ENCODE data around the gene KRTAP12-3. TPM values are rescaled to one million over a fixed set of nuclear protein-coding genes. Genes with fewer than 3 reads are reported as not detected.

KRTAP12-3 gene
- total and polyA plus RNA-seq, 2 donors (not counting 1 experiment from before 2014, with no cell fraction given), result not detected

- peaks cover 57% of the 10 kb centered on the region for H3K27me3 Mint-ChIP-seq
- H3K79me2 ChIP-seq (ENCODE audit: control insufficient read depth, insufficient read depth, low read length), result no peaks in the 10 kb centered on the region
- H3K27ac Mint-ChIP-seq, result no peak overlapping the region
- ChIA-PET POLR2A (no interaction called here), CTCF (no interaction called here)
- intact Hi-C loops (cut with micrococcal nuclease), result no loop called here
- H3K36me3 ChIP-seq (replicated peaks in 1 of 2; ENCODE audit: control extremely low read depth in 1 of 2, control insufficient read depth in 1 of 2, extremely low read depth in 1 of 2, insufficient read depth in 2 of 2, low read length in 1 of 2), result no peaks in the 10 kb centered on the region
- no peak overlapping the region for H3K4me2 ChIP-seq (replicated peaks; ENCODE audit: low read depth, low read length, poor library complexity, severe bottlenecking)
- ATAC-seq (ENCODE audit: low read depth), result no peak
- H3K4me1 Mint-ChIP-seq, result peaks cover 2% of the 10 kb centered on the region
- peaks cover 0 to 83% (median 37%) of the 10 kb centered on the region in 4 experiments for H3K27me3 ChIP-seq (replicated peaks in 1 of 4; ENCODE audit: control extremely low read depth in 1 of 4, control insufficient read depth in 3 of 4, insufficient read depth in 4 of 4, low read length in 3 of 4)
- no peak for TF ChIP-seq EZH2 (IDR thresholded peaks at IDR 0.05; ENCODE audit: borderline replicate concordance, insufficient read depth, low read depth, low read length, poor library complexity, severe bottlenecking)
- no peak for TF ChIP-seq CTCF (IDR thresholded peaks at IDR 0.05)
- no peak overlapping the region for H3K27ac ChIP-seq (ENCODE audit: low read length in 2 of 2)
- WGBS (ENCODE audit: insufficient coverage), result 23% methylated on average over 54 of the region's 54 CpGs
- H3K9me3 Mint-ChIP-seq (ENCODE audit: insufficient read depth), result peaks cover 4% of the 10 kb centered on the region
- no peak for DNase-seq
- no peak overlapping the region for H3K4me3 Mint-ChIP-seq
- no peak overlapping the region for H2AFZ ChIP-seq (ENCODE audit: insufficient read depth, low read depth, low read length, poor library complexity, severe bottlenecking)
- no peaks in the 10 kb centered on the region for H4K20me1 ChIP-seq (ENCODE audit: control insufficient read depth, insufficient read depth, low read length, poor library complexity, severe bottlenecking)
- no peak overlapping the region for H3K4me3 ChIP-seq (ENCODE audit: control extremely low read depth in 1 of 5, extremely low read depth in 1 of 5, insufficient read depth in 1 of 5, low read depth in 2 of 5, low read length in 4 of 5)
- peaks cover 0 to 34% (median 7%) of the 10 kb centered on the region in 3 donors for H3K9me3 ChIP-seq (ENCODE audit: control extremely low read depth in 1 of 3, control insufficient read depth in 2 of 3, insufficient read depth in 1 of 3, low read length in 2 of 3)
- no peak overlapping the region for H3K9ac ChIP-seq (ENCODE audit: low read length)
- peaks cover 4% of the 10 kb centered on the region in 2 donors for H3K4me1 ChIP-seq (ENCODE audit: control insufficient read depth in 2 of 2, insufficient read depth in 2 of 2, low read length in 2 of 2)
These were observed 48.4 kb downstream of the KRTAP12-3 start for GRCh38 chr21:44706026-44706705.

- WGBS (ENCODE audit: insufficient coverage), result 11% methylated on average over 28 of the region's 46 CpGs
- H3K9ac ChIP-seq (ENCODE audit: low read length), result no peak overlapping the region
- DNase-seq (no peak), ATAC-seq (ENCODE audit: low read depth) (no peak)
- Mint-ChIP-seq H3K9me3 (ENCODE audit: insufficient read depth) (peaks cover 4% of the 10 kb centered on the region), H3K4me1 (peaks cover 3% of the 10 kb centered on the region), H3K4me3 (no peak overlapping the region), H3K27ac (no peak overlapping the region), H3K27me3 (peaks cover 56% of the 10 kb centered on the region)
- peaks cover 0 to 82% (median 41%) of the 10 kb centered on the region in 4 experiments for H3K27me3 ChIP-seq (replicated peaks in 1 of 4; ENCODE audit: control extremely low read depth in 1 of 4, control insufficient read depth in 3 of 4, insufficient read depth in 4 of 4, low read length in 3 of 4)
- peaks cover 0 to 34% (median 7%) of the 10 kb centered on the region in 3 donors for H3K9me3 ChIP-seq (ENCODE audit: control extremely low read depth in 1 of 3, control insufficient read depth in 2 of 3, insufficient read depth in 1 of 3, low read length in 2 of 3)
- no peak overlapping the region for H3K4me2 ChIP-seq (replicated peaks; ENCODE audit: low read depth, low read length, poor library complexity, severe bottlenecking)
- no peak overlapping the region for H3K27ac ChIP-seq (ENCODE audit: low read length in 2 of 2)
- no peak overlapping the region for H3K4me3 ChIP-seq (ENCODE audit: control extremely low read depth in 1 of 5, extremely low read depth in 1 of 5, insufficient read depth in 1 of 5, low read depth in 2 of 5, low read length in 4 of 5)
- no peaks in the 10 kb centered on the region for H3K36me3 ChIP-seq (replicated peaks in 1 of 2; ENCODE audit: control extremely low read depth in 1 of 2, control insufficient read depth in 1 of 2, extremely low read depth in 1 of 2, insufficient read depth in 2 of 2, low read length in 1 of 2)
- peaks cover 6 to 9% of the 10 kb centered on the region in 2 donors for H3K4me1 ChIP-seq (ENCODE audit: control insufficient read depth in 2 of 2, insufficient read depth in 2 of 2, low read length in 2 of 2)
- intact Hi-C loops (cut with micrococcal nuclease), result no loop called here
- TF ChIP-seq EZH2 (IDR thresholded peaks at IDR 0.05; ENCODE audit: borderline replicate concordance, insufficient read depth, low read depth, low read length, poor library complexity, severe bottlenecking) (no peak), CTCF (IDR thresholded peaks at IDR 0.05) (no peak)
- H4K20me1 ChIP-seq (ENCODE audit: control insufficient read depth, insufficient read depth, low read length, poor library complexity, severe bottlenecking), result no peaks in the 10 kb centered on the region
- CTCF ChIA-PET, result no interaction called here
- POLR2A ChIA-PET, result no interaction called here
- no peaks in the 10 kb centered on the region for H3K79me2 ChIP-seq (ENCODE audit: control insufficient read depth, insufficient read depth, low read length)
- no peak overlapping the region for H2AFZ ChIP-seq (ENCODE audit: insufficient read depth, low read depth, low read length, poor library complexity, severe bottlenecking)
These were observed 49.2 kb downstream of the KRTAP12-3 start for GRCh38 chr21:44706706-44707581.
